ENCODE data around the gene NUAK2.
A peak's percentile ranks its signal among the peaks of the same experiment; 100 is the strongest.

Gene NUAK2

GRCh38 chr1:205325334-205325884, 3.9 kb upstream of the NUAK2 start:
- no peak overlapping the region for H3K4me3 ChIP-seq (ENCODE audit: low read depth, low read length, poor library complexity, severe bottlenecking)
- no peak overlapping the region for H3K4me2 ChIP-seq (ENCODE audit: low read length)
- no peaks in the 10 kb centered on the region for H3F3A ChIP-seq (ENCODE audit: insufficient read depth, low read length)
- no peak overlapping the region for H3K27ac ChIP-seq (ENCODE audit: low read depth, low read length, poor library complexity, severe bottlenecking)
- no peak overlapping the region for H2AFZ ChIP-seq (ENCODE audit: low read length)
- H3K9me2 ChIP-seq (ENCODE audit: low read depth, low read length): no peaks in the 10 kb centered on the region
- no peaks in the 10 kb centered on the region for H3K9me3 ChIP-seq (ENCODE audit: low read length)
- peaks cover 14% of the 10 kb centered on the region for H3K4me1 ChIP-seq (ENCODE audit: insufficient read depth, low read length, severe bottlenecking)
- peaks cover 8% of the 10 kb centered on the region for H3K27me3 ChIP-seq (ENCODE audit: insufficient read depth, low read length)
- TF ChIP-seq CTCF (IDR thresholded peaks at IDR 0.05; ENCODE audit: low read length) (peak; percentile 69; the same call in 1 of the 2 replicates), EZH2 (IDR thresholded peaks at IDR 0.05; ENCODE audit: borderline replicate concordance, low read length) (no peak)
- H4K20me1 ChIP-seq (ENCODE audit: insufficient read depth, low read length): no peaks in the 10 kb centered on the region
- no peak overlapping the region for H3K9ac ChIP-seq (ENCODE audit: low read length)
- H3K79me2 ChIP-seq (ENCODE audit: insufficient read depth, low read length): peaks cover 7% of the 10 kb centered on the region
- peaks cover 7% of the 10 kb centered on the region; the same call in 1 of the 2 replicates for H3K36me3 ChIP-seq (ENCODE audit: insufficient read depth, low read length)

- H3K27me3 ChIP-seq (ENCODE audit: insufficient read depth, low read length): peaks cover 6% of the 10 kb centered on the region; the same call in 1 of the 2 replicates
- no peak overlapping the region for H3K4me2 ChIP-seq (ENCODE audit: low read length)
- no peak for TF ChIP-seq EZH2 (IDR thresholded peaks at IDR 0.05; ENCODE audit: borderline replicate concordance, low read length)
- TF ChIP-seq CTCF (IDR thresholded peaks at IDR 0.05; ENCODE audit: low read length): no peak
These were observed 3.2 kb upstream of the NUAK2 start for GRCh38 chr1:205324781-205325180.

GRCh38 chr1:205323794-205324193, 2.2 kb upstream of the NUAK2 start:
- H3K9me3 ChIP-seq (ENCODE audit: low read length): no peaks in the 10 kb centered on the region
- TF ChIP-seq EZH2 (IDR thresholded peaks at IDR 0.05; ENCODE audit: borderline replicate concordance, low read length) (no peak), CTCF (IDR thresholded peaks at IDR 0.05; ENCODE audit: low read length) (no peak)
- no peaks in the 10 kb centered on the region for H3K9me2 ChIP-seq (ENCODE audit: low read depth, low read length)

More at GRCh38 chr1:205324781-205325180, 3.2 kb upstream of the NUAK2 start:
- Histone ChIP-seq H3K4me1 (ENCODE audit: insufficient read depth, low read length, severe bottlenecking) (peaks cover 14% of the 10 kb centered on the region), H3K9me3 (ENCODE audit: low read length) (no peaks in the 10 kb centered on the region), H3F3A (ENCODE audit: insufficient read depth, low read length) (no peaks in the 10 kb centered on the region), H3K9ac (ENCODE audit: low read length) (no peak overlapping the region), H3K36me3 (ENCODE audit: insufficient read depth, low read length) (peaks cover 8% of the 10 kb centered on the region; the same call in 1 of the 2 replicates), H3K27ac (ENCODE audit: low read depth, low read length, poor library complexity, severe bottlenecking) (no peak overlapping the region), H4K20me1 (ENCODE audit: insufficient read depth, low read length) (no peaks in the 10 kb centered on the region), H3K9me2 (ENCODE audit: low read depth, low read length) (no peaks in the 10 kb centered on the region), H3K79me2 (ENCODE audit: insufficient read depth, low read length) (peaks cover 11% of the 10 kb centered on the region), H3K4me3 (ENCODE audit: low read depth, low read length, poor library complexity, severe bottlenecking) (no peak overlapping the region), H2AFZ (ENCODE audit: low read length) (no peak overlapping the region)

More at GRCh38 chr1:205323794-205324193, 2.2 kb upstream of the NUAK2 start:
- H3K36me3 ChIP-seq (ENCODE audit: insufficient read depth, low read length): peaks cover 8% of the 10 kb centered on the region; the same call in 1 of the 2 replicates
- no peak overlapping the region for H3K4me2 ChIP-seq (ENCODE audit: low read length)
- H3K9ac ChIP-seq (ENCODE audit: low read length): no peak overlapping the region
- peaks cover 21% of the 10 kb centered on the region for H3K79me2 ChIP-seq (ENCODE audit: insufficient read depth, low read length)
- H3F3A ChIP-seq (ENCODE audit: insufficient read depth, low read length): no peaks in the 10 kb centered on the region
- no peak overlapping the region for H3K27ac ChIP-seq (ENCODE audit: low read depth, low read length, poor library complexity, severe bottlenecking)
- H3K4me1 ChIP-seq (ENCODE audit: insufficient read depth, low read length, severe bottlenecking): peaks cover 24% of the 10 kb centered on the region
- no peak overlapping the region for H3K4me3 ChIP-seq (ENCODE audit: low read depth, low read length, poor library complexity, severe bottlenecking)
- H4K20me1 ChIP-seq (ENCODE audit: insufficient read depth, low read length): no peaks in the 10 kb centered on the region
- H2AFZ ChIP-seq (ENCODE audit: low read length): no peak overlapping the region
- peaks cover 6% of the 10 kb centered on the region; the same call in 1 of the 2 replicates for H3K27me3 ChIP-seq (ENCODE audit: insufficient read depth, low read length)

Data from OCI-LY1 (cell line).